GM18526 (cell line): Measurements from ENCODE around the gene RNF150.

Experiments used
- POLR2A ChIP-seq: IDR thresholded peaks from 3 replicates; pipeline ENCODE4 v1.6.1; 2011; ENCODE audit not compliant: insufficient read length; ENCODE audit errors: extremely low read depth

Gene RNF150

DNA sequence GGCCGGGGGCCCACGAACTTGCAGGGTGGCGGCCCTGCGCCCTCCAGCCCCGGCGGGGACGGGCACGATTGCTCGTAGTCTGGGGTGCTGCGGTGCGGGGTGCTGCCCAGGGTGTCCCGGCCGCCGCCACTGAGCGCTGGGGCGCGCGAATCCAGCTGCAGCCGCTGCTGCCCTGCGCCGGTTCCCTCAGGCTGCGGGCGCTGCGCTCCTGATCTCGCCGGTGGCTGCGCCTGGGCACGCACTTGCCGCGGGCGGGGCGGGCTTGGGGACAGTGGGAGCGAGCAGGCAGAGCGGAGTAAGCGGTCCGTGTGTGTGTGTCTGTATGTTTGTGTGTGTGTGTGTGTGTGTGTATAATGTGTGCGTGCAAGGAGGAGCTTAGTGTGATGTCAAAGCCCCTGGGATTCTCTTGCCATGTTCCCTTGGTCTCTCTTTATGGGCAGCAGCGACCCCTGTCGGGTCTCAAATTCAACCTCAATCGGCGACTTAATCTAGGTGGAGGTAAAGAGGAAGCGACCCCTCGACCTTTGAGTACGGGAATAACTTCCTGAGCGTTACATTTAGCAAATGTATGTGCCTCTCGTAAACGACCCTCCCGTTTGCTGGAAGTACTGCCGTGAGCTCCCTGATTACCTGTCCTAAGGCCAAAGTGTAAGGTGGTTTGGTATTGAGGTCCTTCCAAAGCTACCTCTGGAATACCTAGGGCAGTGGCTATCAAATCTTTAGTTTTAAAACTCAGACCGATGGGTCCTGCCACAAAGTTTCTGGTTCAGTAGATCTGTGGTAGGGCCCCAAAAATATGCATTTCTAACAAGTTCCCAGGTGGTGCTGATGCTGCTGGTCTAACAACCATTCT is at the start of gene RNF150:
Gene RNF150 (minus strand): TSS at position 324 of the 853 bp plus-strand sequence.
- TF ChIP-seq POLR2A: no peak

DNA sequence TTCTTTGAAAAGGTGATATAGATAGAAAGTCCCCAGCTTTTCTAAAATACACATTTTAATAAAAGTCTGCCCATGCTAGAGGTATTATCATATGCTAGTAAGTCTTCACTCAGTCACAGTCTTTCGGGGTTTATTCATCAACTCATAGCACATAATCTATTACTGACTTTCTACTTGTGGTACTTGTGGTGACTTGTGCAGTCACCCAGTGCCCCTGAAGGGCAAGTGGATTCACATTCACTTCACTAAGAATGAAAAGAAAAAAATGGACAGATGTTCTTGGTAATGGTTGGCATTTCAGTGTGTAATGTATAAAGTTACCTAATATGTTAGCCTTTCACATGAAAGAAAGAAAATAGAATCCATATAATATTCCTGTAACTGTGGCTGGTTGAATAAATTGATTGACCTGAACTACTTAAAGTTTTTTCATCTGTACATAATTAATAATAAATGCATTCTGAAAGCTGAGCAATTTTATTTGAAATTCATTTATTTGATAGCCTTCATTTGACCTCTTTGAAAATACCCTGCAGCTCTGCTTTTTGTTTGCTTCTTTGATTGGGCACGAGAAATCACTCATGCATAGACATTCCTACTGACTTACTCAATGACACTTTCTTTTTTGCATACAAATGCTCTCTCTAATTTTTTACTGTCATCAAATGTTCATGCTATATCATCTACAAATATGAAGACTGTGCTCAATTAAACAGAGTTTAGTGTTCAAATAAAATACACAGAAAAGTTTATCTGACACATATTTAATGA is 47.9 kb upstream of the RNF150 start:
- TF ChIP-seq POLR2A: no peak

DNA sequence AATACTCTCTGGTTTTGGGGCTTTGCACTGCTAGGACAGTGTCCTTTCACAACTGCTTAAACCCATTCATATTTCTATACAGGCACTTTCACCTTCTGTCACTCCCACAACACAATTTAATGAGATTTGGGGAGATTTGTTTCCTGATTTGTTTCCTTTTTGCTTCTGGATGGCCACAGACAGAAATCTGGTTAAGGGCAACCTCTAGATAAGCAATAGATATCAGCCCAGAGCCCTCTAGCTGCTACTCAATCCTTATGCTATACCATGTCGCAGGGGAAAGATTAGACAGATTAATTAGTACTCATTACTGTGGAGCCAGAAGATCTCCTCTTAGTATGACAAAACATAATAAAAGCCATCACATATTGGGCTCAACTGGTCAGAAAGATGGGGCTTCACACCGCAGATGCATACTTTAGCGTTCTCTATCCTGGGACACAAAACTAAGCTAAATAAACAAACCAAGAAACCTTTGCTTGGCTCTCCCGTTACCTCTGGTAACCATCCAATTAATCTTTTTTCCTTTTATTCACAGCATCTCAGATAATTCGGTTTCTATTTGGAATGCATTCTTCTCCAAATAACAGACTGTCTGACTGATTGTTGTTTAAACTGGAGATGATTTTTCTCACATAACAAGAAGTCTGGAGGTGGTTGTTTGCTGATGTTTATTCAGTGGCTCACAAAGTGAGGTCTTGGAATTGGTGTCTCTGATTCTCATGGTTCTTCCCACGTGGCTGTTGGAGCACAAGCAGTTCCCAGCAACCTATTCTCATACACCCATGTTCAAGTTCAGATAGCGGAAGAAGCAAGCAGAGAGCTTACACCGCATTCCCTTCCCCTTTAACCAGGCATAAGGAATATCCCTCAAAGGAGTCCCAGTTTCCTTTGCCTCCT is 46.5 kb upstream of the RNF150 start:
- no peak for TF ChIP-seq POLR2A

DNA sequence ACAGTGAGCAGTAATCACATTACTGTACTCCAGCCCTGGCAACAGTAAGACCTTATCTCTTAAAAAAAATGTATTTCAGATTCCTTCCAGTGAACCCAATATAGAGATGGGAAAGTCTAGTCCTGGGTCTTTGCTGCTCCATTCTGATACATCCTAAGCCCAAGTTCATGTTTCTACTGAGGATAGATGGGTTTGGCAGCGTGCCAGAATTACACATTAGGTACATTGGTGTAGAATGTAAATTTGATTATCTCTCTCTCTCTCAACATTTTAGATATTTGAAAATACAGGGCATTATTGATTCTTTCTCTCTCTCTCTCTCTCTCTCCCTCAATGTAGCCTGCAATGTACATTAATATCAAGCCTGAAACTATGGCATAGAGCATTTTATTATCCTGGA is 43.9 kb upstream of the RNF150 start:
- no peak for TF ChIP-seq POLR2A

DNA sequence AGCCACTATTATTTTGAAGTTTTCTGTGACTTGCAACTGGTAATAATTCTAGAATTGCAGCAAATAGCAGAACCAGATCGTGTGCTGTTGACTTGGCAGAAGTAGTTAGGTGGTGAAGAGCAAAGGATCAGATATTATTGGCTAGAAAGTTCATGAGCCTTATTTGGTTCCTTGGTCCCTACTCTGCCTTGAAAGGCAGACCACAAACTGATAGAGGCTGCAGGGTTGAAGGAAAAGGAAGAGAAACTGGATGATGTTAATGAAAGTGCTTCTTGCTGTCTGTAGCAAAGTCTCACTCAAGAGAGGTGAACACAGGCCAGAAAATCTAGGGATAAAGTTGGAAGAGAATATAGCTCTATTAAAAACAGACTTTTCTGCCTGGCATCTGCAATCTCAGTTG is 41.2 kb upstream of the RNF150 start:
- TF ChIP-seq POLR2A: no peak

DNA sequence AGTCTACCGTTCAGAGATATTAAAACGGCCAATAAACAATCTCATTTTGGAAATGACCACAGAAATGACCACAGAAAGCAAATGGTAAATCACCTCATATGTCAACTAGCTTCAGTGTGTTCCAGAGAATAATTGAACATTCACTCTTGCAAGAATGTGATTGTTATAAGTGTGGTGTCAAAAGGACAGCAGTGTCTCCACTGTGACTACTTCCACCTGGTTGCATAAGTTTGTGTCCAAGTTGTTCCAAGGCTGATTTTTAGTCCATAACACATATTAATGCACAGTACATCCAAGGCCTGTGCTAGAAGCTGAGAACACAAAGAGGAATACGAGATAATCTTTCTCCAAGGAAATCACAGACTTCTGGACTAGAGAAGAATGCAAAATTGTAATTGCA is 37.4 kb upstream of the RNF150 start:
- TF ChIP-seq POLR2A: no peak

DNA sequence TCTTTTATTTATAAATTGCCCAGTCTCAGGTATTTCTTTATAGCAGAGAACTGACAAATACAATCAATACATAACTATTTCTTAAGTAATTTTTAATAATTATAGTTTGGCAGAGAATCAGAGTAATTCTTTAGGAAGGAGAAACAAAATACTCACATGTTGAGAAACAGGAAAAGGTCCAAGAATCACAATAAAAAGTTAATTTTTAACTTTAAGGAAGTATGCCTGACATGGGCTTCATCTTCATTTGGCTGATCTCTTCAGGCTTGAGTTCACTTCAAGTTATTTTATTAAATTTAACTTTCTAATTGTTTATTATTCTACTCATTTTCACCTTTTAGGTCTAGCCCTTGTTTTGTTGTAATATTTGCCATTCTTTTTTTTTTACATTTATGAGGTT is 36.1 kb upstream of the RNF150 start:
- TF ChIP-seq POLR2A: no peak

DNA sequence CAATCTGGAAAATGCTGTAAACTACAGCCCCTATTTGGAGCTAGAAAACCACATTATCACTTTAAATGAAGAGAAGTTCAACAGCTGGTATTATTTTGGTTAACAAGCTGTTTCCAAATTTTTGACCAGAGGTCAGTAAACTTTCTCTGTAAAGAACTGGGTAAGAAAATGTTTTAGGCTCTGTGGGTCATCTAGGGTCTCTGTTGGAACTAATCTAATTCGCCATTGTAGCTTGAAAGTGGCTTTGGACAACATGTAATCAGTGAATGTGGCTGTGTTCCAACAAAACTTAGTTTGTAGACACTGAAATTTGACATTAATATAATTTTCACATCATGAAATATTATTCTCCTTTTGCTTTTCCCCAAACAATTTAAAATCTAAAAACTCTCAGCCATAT is 25.8 kb upstream of the RNF150 start:
- TF ChIP-seq POLR2A: no peak

DNA sequence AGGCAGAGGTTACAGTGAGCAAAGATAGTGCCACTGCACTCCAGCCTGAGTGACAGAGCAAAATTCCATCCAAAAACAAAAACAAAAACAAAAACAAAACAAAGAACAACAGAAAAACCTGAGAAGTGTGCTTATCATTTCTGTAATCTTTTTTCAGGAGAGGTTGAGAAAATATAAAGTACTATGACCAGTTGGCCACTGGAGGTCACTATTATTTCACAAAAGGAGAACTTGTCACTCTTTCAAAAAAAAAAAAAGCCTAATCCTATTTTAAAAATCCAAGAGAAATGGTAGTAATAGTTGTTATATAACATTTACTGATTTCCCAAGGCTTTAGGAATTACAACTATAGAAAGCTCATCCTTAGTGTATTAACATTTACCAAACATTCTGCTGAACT is 24.9 kb upstream of the RNF150 start:
- no peak for TF ChIP-seq POLR2A

DNA sequence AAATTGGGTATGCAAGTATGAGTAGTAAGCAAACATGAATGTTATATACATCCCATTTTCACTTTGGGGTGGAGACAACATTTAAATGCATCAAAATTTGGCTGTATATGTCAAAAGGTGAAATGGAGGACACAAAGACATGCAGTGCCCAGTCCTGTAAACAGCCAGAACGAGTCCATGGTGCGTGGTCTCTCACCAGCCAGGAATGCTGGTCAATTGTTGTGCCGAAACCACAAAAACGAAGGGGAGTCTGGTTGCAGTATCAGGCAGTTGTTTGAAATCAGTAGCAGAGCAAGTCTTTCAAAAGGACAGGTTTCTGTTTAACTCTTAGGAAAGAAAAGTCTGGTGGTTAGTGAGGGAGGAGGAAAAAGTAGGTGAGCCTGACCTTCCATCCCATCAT is 22.3 kb upstream of the RNF150 start:
- TF ChIP-seq POLR2A: no peak

DNA sequence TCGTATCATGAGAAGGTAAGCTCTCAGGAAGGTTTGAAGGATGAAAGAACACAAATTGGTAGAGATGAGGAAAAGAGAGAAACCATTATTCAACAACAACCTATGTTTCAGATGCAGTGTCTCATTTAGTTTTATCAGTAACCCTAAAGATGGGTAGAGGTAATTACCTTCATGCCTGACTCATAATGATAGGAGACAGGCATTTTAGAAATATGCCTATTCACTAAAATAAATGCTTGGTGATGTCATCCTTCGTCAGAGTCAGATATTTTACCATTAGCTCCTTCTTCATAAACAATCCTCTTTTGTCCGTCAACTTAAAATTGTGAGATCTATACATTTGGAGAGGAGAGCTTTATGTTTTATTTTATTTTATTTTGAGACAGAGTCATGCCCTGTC is 21.5 kb upstream of the RNF150 start:
- no peak for TF ChIP-seq POLR2A

DNA sequence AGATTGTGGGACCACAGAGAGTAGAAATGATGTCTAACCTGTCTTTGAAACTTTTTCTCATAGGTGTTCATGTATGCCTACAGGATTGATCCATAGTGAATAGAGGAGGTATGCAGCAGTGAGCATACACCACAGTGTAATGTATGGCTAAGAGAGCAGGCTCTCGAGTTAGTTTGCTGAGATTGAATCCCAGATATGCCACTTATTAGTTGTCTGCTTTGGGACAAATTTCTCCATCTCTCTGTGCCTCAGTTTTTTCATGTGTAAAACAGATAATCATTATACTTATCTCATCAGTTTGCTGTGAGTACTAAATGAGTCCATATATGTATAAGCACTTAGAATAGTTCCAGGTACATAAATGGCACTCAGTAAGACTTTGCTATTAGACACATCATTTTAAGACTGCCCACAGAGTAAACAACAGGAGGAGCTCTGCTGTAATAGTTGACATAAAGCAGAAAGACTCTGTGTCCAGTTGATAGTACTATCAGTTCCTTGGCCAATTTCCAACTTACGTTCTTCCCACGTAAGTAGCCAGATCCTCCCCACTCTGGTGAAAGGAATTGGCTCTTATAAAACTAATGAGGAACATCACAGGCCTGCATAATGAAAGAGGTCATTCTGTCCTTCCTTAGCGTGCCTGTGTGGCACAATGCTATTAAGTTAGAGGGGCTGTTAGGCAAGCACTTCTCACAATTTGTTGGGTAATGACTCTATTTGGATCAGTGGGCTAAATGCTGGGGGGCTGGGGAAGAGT is 20.7 kb upstream of the RNF150 start:
- no peak for TF ChIP-seq POLR2A

DNA sequence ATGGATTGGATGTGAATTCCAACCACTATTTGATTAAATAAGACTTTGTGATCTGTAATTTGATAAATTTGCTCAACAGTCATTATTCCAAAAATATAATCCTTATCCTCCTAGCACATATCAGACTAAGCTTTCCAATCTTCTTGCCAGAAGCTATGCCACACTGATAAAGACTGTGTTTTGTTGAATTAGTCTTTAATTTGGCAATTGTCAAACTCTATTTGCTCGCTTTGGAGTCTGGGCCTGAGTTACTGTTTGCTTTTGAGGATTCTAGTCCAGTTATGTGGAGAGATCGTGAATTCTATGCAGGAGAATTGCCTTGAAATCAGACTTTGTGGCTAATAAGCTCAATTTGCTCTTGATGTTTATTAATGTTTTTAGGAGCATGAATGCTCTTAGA is 10.9 kb upstream of the RNF150 start:
- no peak for TF ChIP-seq POLR2A

DNA sequence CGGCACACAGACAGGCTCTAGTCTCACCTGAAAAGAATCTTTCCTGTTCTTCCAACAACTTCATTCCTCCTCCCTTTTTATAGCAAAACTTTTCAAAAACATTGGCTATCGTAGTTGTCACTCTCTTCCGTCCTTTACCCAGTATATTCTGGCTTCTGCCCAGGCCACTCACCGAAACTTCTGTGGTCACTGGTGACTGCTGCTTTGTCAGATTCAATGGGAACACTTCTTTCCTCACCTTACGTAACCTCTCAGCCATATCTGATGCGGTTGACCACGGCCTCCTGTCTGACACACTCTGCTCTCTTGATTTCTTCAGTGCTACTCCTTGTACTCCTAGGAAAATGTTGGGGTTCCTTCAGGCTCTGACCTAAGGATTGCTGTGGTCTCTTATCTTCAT is 9.2 kb upstream of the RNF150 start:
- no peak for TF ChIP-seq POLR2A
